Ovary (tissue), 9 donors: ENCODE results near the gene SFXN5. TPM values are rescaled to one million over a fixed set of nuclear protein-coding genes. Genes with fewer than 3 reads are reported as not detected.

Source experiments
- DNase-seq, 5 donors: peaks; one replicate each; pipeline ENCODE4 v3.0.0-alpha.2; 2019 to 2020
- H3K27ac ChIP-seq, 2 donors: fragments of 200-600 bp; one replicate each; pipeline versions ENCODE4 v1.5.1 to v1.8.0; 2019 to 2022
- H3K27me3 ChIP-seq: fragments of 200-600 bp; one replicate; pipeline ENCODE4 v1.8.0; 2022
- H3K36me3 ChIP-seq: fragments of 200-600 bp; sonication (generic); one replicate; pipeline ENCODE4 v1.5.1; 2019
- H3K4me1 ChIP-seq: one replicate; pipeline ENCODE4 v1.8.1; 2013; ENCODE audit warnings: mild to moderate bottlenecking, moderate library complexity; ENCODE audit not compliant: insufficient read depth
- H3K4me3 ChIP-seq: fragments of 200-600 bp; sonication (generic); one replicate; pipeline ENCODE4 v1.5.1; 2017
- H3K9me3 ChIP-seq, 2 donors: fragments of 200-600 bp in 1 of 2; sonication (generic) in 1 of 2; one replicate each; pipeline versions ENCODE4 v1.5.1 to v1.8.1; 2013 to 2019; ENCODE audit warnings: mild to moderate bottlenecking in 1 of 2, moderate library complexity in 1 of 2
- EP300 ChIP-seq: sonication (generic); formaldehyde crosslinking; IDR thresholded peaks from one replicate; pipeline ENCODE4 v1.6.1; 2017; ENCODE audit warnings: antibody characterized with exemption
- POLR2A ChIP-seq: fragments of 450-650 bp; IDR thresholded peaks from one replicate; pipeline ENCODE4 v1.6.1; 2017; ENCODE audit warnings: antibody characterized with exemption, mild to moderate bottlenecking, moderate library complexity
- WGBS, 3 donors: extraction: QIAGEN DNeasy Blood & Tissue Kit in 1 of 3; methylation state at CpG; one replicate each; pipeline versions ENCODE4 v1.1.5 to v1.1.7; 2013 to 2017; 5-methylcytosine and 5-hydroxymethylcytosine counted together
- intact Hi-C, 4 donors: fragments of 100-400 bp; cut with DNase I; formaldehyde crosslinking; loops; one replicate each; pipeline versions ENCODE4 v1.11.0 to v1.15.1; 2022 to 2023
- polyA plus RNA-seq, 2 donors: library from polyadenylated mRNA; stranded (reverse); fragments of 200-250 nt in 1 of 2; fragments of 350-450 nt in 1 of 2; fragmentation: Illumina TruSeq in 1 of 2; extraction: RNeasy Lipid Tissue Mini Kit (QIAGEN cat#74804) in 1 of 2; gene quantifications; one replicate each; pipeline ENCODE4 v1.2.3, GENCODE V29; 2013 to 2014
- total RNA-seq, 7 donors: library from RNA; depleted of rRNA in 2 of 7; stranded (reverse); fragments of >200 nt in 2 of 7; fragmentation: NEBNext Ultra II Directional in 3 of 7; extraction: Animal tissue kit (Norgen Biotek cat#: 25700) in 3 of 7; gene quantifications; one replicate each; pipeline versions ENCODE4 v1.1.0 to v1.2.4, GENCODE V29; 2016 to 2023
- TF ChIP-seq, protein P1 (sequence below), 3 donors: fragments of 450-650 bp in 2 of 3; fragments of 200-600 bp in 1 of 3; IDR thresholded peaks; one replicate each; pipeline versions ENCODE4 v1.5.1 to v1.8.0; 2016 to 2022; ENCODE audit warnings: antibody characterized with exemption in 3 of 3, mild to moderate bottlenecking in 1 of 3
- donor health status: DM: no; HTN: no; CAD: no; lungs with moderate emphysema.
- donor health status: DM: no; HTN: no; CAD: no.
- donor health status: Bipolar disorder and iron deficiency.
- donor health status: DM: yes; HTN: yes; CAD: no.
- donor health status: DM: no; HTN: no; CAD: no.
- donor health status: DM: yes; HTN: yes; CAD: no.

SFXN5 gene
- total and polyA plus RNA-seq, 9 donors: 4.3 to 19.3 (median 11.6) TPM

DNA sequence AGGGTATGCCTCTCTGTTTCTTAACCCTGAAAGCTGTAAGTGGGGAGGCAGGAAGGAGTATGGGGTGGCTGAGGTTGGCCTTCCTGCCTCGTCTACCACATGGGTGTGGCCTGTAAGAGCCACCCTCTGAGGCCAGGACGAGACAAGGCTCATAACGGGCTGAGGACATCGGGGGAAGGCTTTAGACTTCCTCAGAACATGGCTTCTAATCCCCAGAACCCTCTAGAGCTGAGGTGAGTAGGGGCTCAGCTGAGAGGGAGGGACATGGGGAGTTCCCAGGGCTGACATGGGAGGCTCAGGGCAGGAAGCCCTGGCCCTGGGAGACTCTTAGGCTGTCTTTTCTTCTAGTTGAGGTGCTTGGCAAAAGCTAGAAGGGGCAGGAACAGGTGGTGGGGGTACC lies 117.5 kb downstream of the SFXN5 start:
- WGBS, 3 donors: 81 to 86% (median 84%) methylated on average over 4 of the region's 4 CpGs
- no peak for TF ChIP-seq EP300
- TF ChIP-seq, protein P1, sequence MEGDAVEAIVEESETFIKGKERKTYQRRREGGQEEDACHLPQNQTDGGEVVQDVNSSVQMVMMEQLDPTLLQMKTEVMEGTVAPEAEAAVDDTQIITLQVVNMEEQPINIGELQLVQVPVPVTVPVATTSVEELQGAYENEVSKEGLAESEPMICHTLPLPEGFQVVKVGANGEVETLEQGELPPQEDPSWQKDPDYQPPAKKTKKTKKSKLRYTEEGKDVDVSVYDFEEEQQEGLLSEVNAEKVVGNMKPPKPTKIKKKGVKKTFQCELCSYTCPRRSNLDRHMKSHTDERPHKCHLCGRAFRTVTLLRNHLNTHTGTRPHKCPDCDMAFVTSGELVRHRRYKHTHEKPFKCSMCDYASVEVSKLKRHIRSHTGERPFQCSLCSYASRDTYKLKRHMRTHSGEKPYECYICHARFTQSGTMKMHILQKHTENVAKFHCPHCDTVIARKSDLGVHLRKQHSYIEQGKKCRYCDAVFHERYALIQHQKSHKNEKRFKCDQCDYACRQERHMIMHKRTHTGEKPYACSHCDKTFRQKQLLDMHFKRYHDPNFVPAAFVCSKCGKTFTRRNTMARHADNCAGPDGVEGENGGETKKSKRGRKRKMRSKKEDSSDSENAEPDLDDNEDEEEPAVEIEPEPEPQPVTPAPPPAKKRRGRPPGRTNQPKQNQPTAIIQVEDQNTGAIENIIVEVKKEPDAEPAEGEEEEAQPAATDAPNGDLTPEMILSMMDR (IDR thresholded peaks at IDR 0.05): no peak
- TF ChIP-seq POLR2A: no peak
- intact Hi-C loops: no loop called here

DNA sequence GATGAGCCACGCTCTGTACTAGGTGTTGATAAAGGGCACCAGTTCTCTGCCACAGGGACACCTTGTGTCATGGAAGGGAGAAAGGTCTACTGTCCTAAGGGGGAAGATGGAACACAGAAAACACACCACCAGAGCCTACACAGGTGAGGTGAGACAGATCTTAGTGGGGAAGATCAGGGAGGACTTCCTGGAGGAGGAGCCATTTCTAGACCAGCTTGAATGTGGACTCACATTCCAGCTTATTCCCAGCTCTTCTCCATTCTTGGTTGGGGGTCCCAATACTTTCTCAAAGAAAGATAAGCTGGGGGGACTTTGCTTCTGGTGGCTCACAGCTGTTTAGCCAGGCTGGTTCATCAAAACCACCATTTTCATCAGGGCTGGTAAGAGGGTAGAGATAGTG lies 118.0 kb downstream of the SFXN5 start:
- Histone ChIP-seq H3K4me1 (no peaks in the 10 kb centered on the region), H3K4me3 (no peak overlapping the region), H3K36me3 (no peaks in the 10 kb centered on the region), H3K9me3 (no peaks in the 10 kb centered on the region), H3K27me3 (no peaks in the 10 kb centered on the region), H3K27ac (no peak overlapping the region)
- TF ChIP-seq POLR2A (no peak), EP300 (no peak)
- TF ChIP-seq, protein P1 (IDR thresholded peaks at IDR 0.05): no peak
- no peak for DNase-seq
- WGBS, 3 donors: 95 to 98% (median 96%) methylated on average over 1 of the region's 1 CpG
- intact Hi-C loops: no loop called here

More for the DNA sequence above, 117.5 kb downstream of the SFXN5 start:
- H3K27me3 ChIP-seq: no peaks in the 10 kb centered on the region
- H3K36me3 ChIP-seq: no peaks in the 10 kb centered on the region
- no peaks in the 10 kb centered on the region for H3K4me1 ChIP-seq
- no peak overlapping the region for H3K27ac ChIP-seq
- no peak for DNase-seq
- no peak overlapping the region for H3K4me3 ChIP-seq
- H3K9me3 ChIP-seq: no peaks in the 10 kb centered on the region

DNA sequence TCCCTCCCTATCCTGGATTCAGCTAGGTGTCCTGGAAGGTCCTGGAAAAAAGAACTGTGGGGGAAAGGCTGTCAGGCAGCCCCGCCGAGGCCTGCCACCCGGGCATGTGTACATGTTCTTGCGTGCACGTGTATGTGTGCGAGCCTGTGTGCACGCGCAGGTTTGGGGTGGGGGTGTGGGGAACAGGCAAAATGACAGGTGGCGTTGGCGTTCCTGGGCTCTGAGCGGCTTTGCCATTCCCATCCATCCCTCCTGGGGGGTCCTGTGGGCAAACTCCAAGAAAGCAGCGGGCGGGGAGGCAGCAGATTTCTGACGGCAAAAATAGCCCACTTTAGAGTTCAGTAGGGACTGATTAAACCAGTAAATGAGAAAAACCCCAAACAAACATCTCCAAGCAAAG lies 118.6 kb downstream of the SFXN5 start:
- no peak for DNase-seq
- Histone ChIP-seq H3K27me3 (no peaks in the 10 kb centered on the region), H3K4me1 (no peaks in the 10 kb centered on the region), H3K4me3 (no peak overlapping the region), H3K9me3 (no peaks in the 10 kb centered on the region), H3K36me3 (no peaks in the 10 kb centered on the region), H3K27ac (no peak overlapping the region)
- intact Hi-C loops: no loop called here
- 91 to 94% (median 93%) methylated on average over 14 of the region's 14 CpGs for WGBS, 3 donors
- TF ChIP-seq EP300: no peak
- TF ChIP-seq, protein P1 (IDR thresholded peaks at IDR 0.05): no peak
- no peak for TF ChIP-seq POLR2A

DNA sequence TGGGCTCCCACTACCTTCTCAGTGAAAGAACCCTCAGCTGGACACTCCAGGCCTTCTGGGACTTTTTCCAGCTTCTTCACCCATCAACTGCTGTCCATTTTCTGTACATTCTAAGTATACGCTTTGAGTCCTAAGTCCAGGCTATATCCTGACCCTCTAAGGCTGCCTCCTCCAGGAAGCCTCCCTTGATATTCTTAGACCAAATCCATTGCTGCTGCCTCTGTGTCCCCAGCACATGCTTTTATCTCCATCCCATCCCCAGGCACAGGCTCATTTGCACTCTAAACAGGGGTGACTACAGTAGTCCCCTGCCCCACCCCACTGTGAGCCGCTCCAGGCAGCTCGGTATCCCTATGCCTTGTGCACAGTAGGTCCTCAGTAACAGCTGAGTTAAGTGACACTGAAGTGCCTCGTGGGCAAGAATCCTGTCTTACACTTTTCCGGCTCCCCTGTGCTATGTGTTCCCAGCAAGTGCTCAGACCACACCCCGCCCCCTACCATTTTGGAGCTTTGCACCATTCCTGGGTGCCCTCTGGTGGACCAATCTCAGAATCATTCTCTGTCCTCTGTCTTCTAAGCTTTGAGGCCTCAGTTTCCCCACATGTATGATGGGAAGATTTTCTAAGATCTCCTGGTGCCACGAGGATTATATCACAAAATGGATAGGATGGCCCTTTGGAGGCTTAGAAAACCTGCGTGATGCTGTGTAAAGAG lies 119.2 kb downstream of the SFXN5 start:
- no peak for DNase-seq
- no peaks in the 10 kb centered on the region for H3K36me3 ChIP-seq
- H3K4me1 ChIP-seq: no peaks in the 10 kb centered on the region
- intact Hi-C loops: no loop called here
- WGBS, 3 donors: 89 to 90% (median 89%) methylated on average over 8 of the region's 8 CpGs
- TF ChIP-seq EP300 (no peak), POLR2A (no peak)
- TF ChIP-seq, protein P1 (IDR thresholded peaks at IDR 0.05): no peak
- H3K4me3 ChIP-seq: no peak overlapping the region
- no peaks in the 10 kb centered on the region for H3K9me3 ChIP-seq
- H3K27me3 ChIP-seq: no peaks in the 10 kb centered on the region
- no peak overlapping the region for H3K27ac ChIP-seq
